Measurements from ENCODE around the gene ALG14.

The ALG14 gene

GRCh38 chr1:95043141-95043980 lies 29.4 kb downstream of the ALG14 start:
- H3K9me3 ChIP-seq (ENCODE audit: insufficient read depth, low read length), result no peaks in the 10 kb centered on the region
- H3K4me1 ChIP-seq (ENCODE audit: low read length), result peaks cover 6% of the 10 kb centered on the region; the same call in 1 of the 2 replicates
- H2AFZ ChIP-seq (ENCODE audit: low read depth, low read length), result no peak overlapping the region
- peak overlapping the region; percentile 36; the same call in 1 of the 2 replicates for H3K4me3 ChIP-seq (ENCODE audit: low read length)
- no peaks in the 10 kb centered on the region for H3K36me3 ChIP-seq (replicated peaks; ENCODE audit: low read depth, low read length)
- H3K27ac ChIP-seq (ENCODE audit: low read length), result no peak overlapping the region
- no peak overlapping the region for H3K9ac ChIP-seq (ENCODE audit: low read length)
- H4K20me1 ChIP-seq (ENCODE audit: insufficient read depth, low read length), result no peaks in the 10 kb centered on the region
- no peaks in the 10 kb centered on the region for H3K79me2 ChIP-seq (ENCODE audit: low read length)
- H3K27me3 ChIP-seq (ENCODE audit: low read depth, low read length), result no peaks in the 10 kb centered on the region
- H3K4me2 ChIP-seq (ENCODE audit: low read length), result peak overlapping the region; percentile 65
- TF ChIP-seq CTCF (IDR thresholded peaks at IDR 0.05; ENCODE audit: low read depth, low read length), result peak; percentile 93
- no peak for TF ChIP-seq EZH2phosphoT487 (IDR thresholded peaks at IDR 0.05; ENCODE audit: low read depth)

GRCh38 chr1:95042286-95042685 lies 30.5 kb downstream of the ALG14 start:
- Histone ChIP-seq H3K4me3 (ENCODE audit: low read length) (no peak overlapping the region), H3K9me3 (ENCODE audit: insufficient read depth, low read length) (no peaks in the 10 kb centered on the region), H3K4me1 (ENCODE audit: low read length) (peaks cover 6% of the 10 kb centered on the region; the same call in 1 of the 2 replicates), H3K9ac (ENCODE audit: low read length) (no peak overlapping the region), H2AFZ (ENCODE audit: low read depth, low read length) (no peak overlapping the region), H3K27me3 (ENCODE audit: low read depth, low read length) (no peaks in the 10 kb centered on the region), H3K27ac (ENCODE audit: low read length) (no peak overlapping the region), H3K4me2 (ENCODE audit: low read length) (peak overlapping the region; percentile 5; the same call in 1 of the 2 replicates), H3K36me3 (replicated peaks; ENCODE audit: low read depth, low read length) (no peaks in the 10 kb centered on the region), H3K79me2 (ENCODE audit: low read length) (no peaks in the 10 kb centered on the region), H4K20me1 (ENCODE audit: insufficient read depth, low read length) (no peaks in the 10 kb centered on the region)
- TF ChIP-seq EZH2phosphoT487 (IDR thresholded peaks at IDR 0.05; ENCODE audit: low read depth), result no peak
- no peak for TF ChIP-seq CTCF (IDR thresholded peaks at IDR 0.05; ENCODE audit: low read depth, low read length)

- no peak overlapping the region for H3K9ac ChIP-seq (ENCODE audit: low read length)
- H3K4me2 ChIP-seq (ENCODE audit: low read length), result no peak overlapping the region
- H3K4me3 ChIP-seq (ENCODE audit: low read length), result no peak overlapping the region
- no peak overlapping the region for H3K27ac ChIP-seq (ENCODE audit: low read length)
- no peaks in the 10 kb centered on the region for H3K79me2 ChIP-seq (ENCODE audit: low read length)
- H3K9me3 ChIP-seq (ENCODE audit: insufficient read depth, low read length), result no peaks in the 10 kb centered on the region
- H3K36me3 ChIP-seq (replicated peaks; ENCODE audit: low read depth, low read length), result no peaks in the 10 kb centered on the region
- no peak overlapping the region for H2AFZ ChIP-seq (ENCODE audit: low read depth, low read length)
- TF ChIP-seq EZH2phosphoT487 (IDR thresholded peaks at IDR 0.05; ENCODE audit: low read depth) (no peak), CTCF (IDR thresholded peaks at IDR 0.05; ENCODE audit: low read depth, low read length) (peak; percentile 60)
- H3K27me3 ChIP-seq (ENCODE audit: low read depth, low read length), result no peaks in the 10 kb centered on the region
- H3K4me1 ChIP-seq (ENCODE audit: low read length), result peaks cover 6% of the 10 kb centered on the region; the same call in 1 of the 2 replicates
- H4K20me1 ChIP-seq (ENCODE audit: insufficient read depth, low read length), result no peaks in the 10 kb centered on the region
Observed at GRCh38 chr1:95041491-95042165, 31.1 kb downstream of the ALG14 start.

GRCh38 chr1:95040032-95040525 lies 32.7 kb downstream of the ALG14 start:
- TF ChIP-seq EZH2phosphoT487 (IDR thresholded peaks at IDR 0.05; ENCODE audit: low read depth) (no peak), CTCF (IDR thresholded peaks at IDR 0.05; ENCODE audit: low read depth, low read length) (no peak)
- Histone ChIP-seq H3K36me3 (replicated peaks; ENCODE audit: low read depth, low read length) (no peaks in the 10 kb centered on the region), H3K27ac (ENCODE audit: low read length) (no peak overlapping the region), H2AFZ (ENCODE audit: low read depth, low read length) (no peak overlapping the region), H4K20me1 (ENCODE audit: insufficient read depth, low read length) (no peaks in the 10 kb centered on the region), H3K79me2 (ENCODE audit: low read length) (no peaks in the 10 kb centered on the region), H3K9me3 (ENCODE audit: insufficient read depth, low read length) (no peaks in the 10 kb centered on the region), H3K9ac (ENCODE audit: low read length) (no peak overlapping the region), H3K4me1 (ENCODE audit: low read length) (peaks cover 6% of the 10 kb centered on the region; the same call in 1 of the 2 replicates), H3K27me3 (ENCODE audit: low read depth, low read length) (no peaks in the 10 kb centered on the region), H3K4me2 (ENCODE audit: low read length) (no peak overlapping the region), H3K4me3 (ENCODE audit: low read length) (no peak overlapping the region)
